ENCODE data around the gene PAPOLG. TPM values are rescaled to one million over a fixed set of nuclear protein-coding genes. Genes with fewer than 3 reads are reported as not detected.

The PAPOLG gene
- total and polyA plus RNA-seq, 2 of the 4 experiments (the other 2 are of a cell fraction): 3.5 to 12.4 TPM

GRCh38 chr2:60840880-60841279 lies 84.8 kb downstream of the PAPOLG start:
- H2BK20ac ChIP-seq (ENCODE audit: low read depth, low read length): no peak overlapping the region
- H3K18ac ChIP-seq (ENCODE audit: low read depth, low read length): no peak overlapping the region
- intact Hi-C loops (cut with micrococcal nuclease) (no loop called here), dilution Hi-C loops (cut with HindIII; ENCODE audit: low sequenced_read_pairs, unreplicated experiment) (no loop called here), in situ Hi-C loops (cut with MboI; ENCODE audit: low sequenced_read_pairs) (no loop called here)
- DNase-seq (no peak), ATAC-seq (ENCODE audit: low read depth) (no peak)
- 84% methylated on average over 3 of the region's 7 CpGs; no CpG with 5 or more reads in 1 of the 2 experiments for WGBS, 2 experiments (ENCODE audit: extremely low coverage in 2 of 2, insufficient read length in 1 of 2)
- H3K9me1 ChIP-seq (ENCODE audit: insufficient read depth, low read length): no peaks in the 10 kb centered on the region
- H3K79me1 ChIP-seq (ENCODE audit: low read depth in 1 of 2, low read length in 2 of 2): no peaks in the 10 kb centered on the region
- H4K8ac ChIP-seq (ENCODE audit: low read depth in 2 of 2, low read length in 2 of 2): no peak overlapping the region
- no peak overlapping the region for H3K9ac ChIP-seq (ENCODE audit: low read depth, low read length)
- peaks cover 8% of the 10 kb centered on the region for H3K27me3 ChIP-seq (ENCODE audit: control insufficient read depth, insufficient read depth, low read length)
- no peak overlapping the region for H2BK5ac ChIP-seq (ENCODE audit: low read depth, low read length, poor library complexity, severe bottlenecking)
- H2BK120ac ChIP-seq (ENCODE audit: low read depth, low read length): no peak overlapping the region
- H3K4me3 ChIP-seq (ENCODE audit: insufficient read depth, low read depth, low read length): no peak overlapping the region
- H3K4ac ChIP-seq (ENCODE audit: low read depth, low read length): no peak overlapping the region
- no peaks in the 10 kb centered on the region for H4K20me1 ChIP-seq (ENCODE audit: insufficient read depth, low read length)
- ChIA-PET POLR2A (ENCODE audit: unreplicated experiment) (no interaction called here), CTCF (interaction anchor here (0.6 kb wide), 2 partner anchors 44 to 61 kb away, joined by 3 to 4 read pairs; no protein-coding TSS in a partner anchor)
- no peak overlapping the region for H3K56ac ChIP-seq (ENCODE audit: extremely low read depth, insufficient read depth, low read length)
- no peak overlapping the region for H3K27ac ChIP-seq (ENCODE audit: insufficient read depth, low read length)
- H4K91ac ChIP-seq (ENCODE audit: insufficient read depth, low read depth, low read length): no peak overlapping the region
- no TSS peak for BruUV-seq (replicated peaks)
- H4K5ac ChIP-seq (ENCODE audit: low read depth, low read length): no peak overlapping the region
- H3K9me3 ChIP-seq (ENCODE audit: control insufficient read depth, insufficient read depth, low read length): no peaks in the 10 kb centered on the region
- H3K4me2 ChIP-seq (ENCODE audit: low read depth, low read length): no peak overlapping the region
- H2BK15ac ChIP-seq (ENCODE audit: low read depth, low read length): no peak overlapping the region
- H2AK9ac ChIP-seq (replicated peaks; ENCODE audit: low read depth, low read length, poor library complexity): no peak overlapping the region
- no peak overlapping the region for H3K14ac ChIP-seq (replicated peaks; ENCODE audit: low read depth, low read length)
- TF ChIP-seq MAZ (IDR thresholded peaks at IDR 0.05; ENCODE audit: borderline replicate concordance, low read depth, low read length) (no peak), CTCF (conservative IDR thresholded peaks at IDR 0.05; ENCODE audit: low read depth, low read length) (no peak), MXI1 (IDR thresholded peaks at IDR 0.05; ENCODE audit: borderline replicate concordance, low read depth, low read length) (no peak), CEBPB (IDR thresholded peaks at IDR 0.05; ENCODE audit: low read depth, low read length) (no peak), ELK1 (IDR thresholded peaks at IDR 0.05; ENCODE audit: borderline replicate concordance, low read depth, low read length) (no peak), BHLHE40 (IDR thresholded peaks at IDR 0.05; ENCODE audit: low read depth, low read length) (no peak), RFX5 (IDR thresholded peaks at IDR 0.05; ENCODE audit: low read depth, low read length) (no peak), USF2 (IDR thresholded peaks at IDR 0.05; ENCODE audit: low read depth, low read length) (no peak), RAD21 (IDR thresholded peaks at IDR 0.05; ENCODE audit: low read length) (no peak), SMC3 (IDR thresholded peaks at IDR 0.05; ENCODE audit: low read depth, low read length) (no peak), CHD1 (IDR thresholded peaks at IDR 0.05; ENCODE audit: low read depth, low read length) (no peak), MAFK (IDR thresholded peaks at IDR 0.05; ENCODE audit: low read depth, low read length) (no peak), FOS (IDR thresholded peaks at IDR 0.05; ENCODE audit: low read depth, low read length) (no peak), RCOR1 (IDR thresholded peaks at IDR 0.05; ENCODE audit: insufficient replicate concordance, low read length) (no peak)
- no peak overlapping the region for H2AFZ ChIP-seq (replicated peaks; ENCODE audit: low read length, poor library complexity)
- no peak overlapping the region for H2AK5ac ChIP-seq (ENCODE audit: low read depth, low read length)
- H3K23ac ChIP-seq (ENCODE audit: low read depth, low read length): no peak overlapping the region
- H3K4me1 ChIP-seq (ENCODE audit: control insufficient read depth, insufficient read depth, low read length): no peaks in the 10 kb centered on the region
- H3K36me3 ChIP-seq (ENCODE audit: control insufficient read depth, insufficient read depth, low read length): no peaks in the 10 kb centered on the region
